ENCODE data around the gene SAXO1. TPM values are rescaled to one million over a fixed set of nuclear protein-coding genes. Genes with fewer than 3 reads are reported as not detected.

SAXO1 gene
- total RNA-seq, 1 donor from 2014 or later, result 0.17 TPM

DNA sequence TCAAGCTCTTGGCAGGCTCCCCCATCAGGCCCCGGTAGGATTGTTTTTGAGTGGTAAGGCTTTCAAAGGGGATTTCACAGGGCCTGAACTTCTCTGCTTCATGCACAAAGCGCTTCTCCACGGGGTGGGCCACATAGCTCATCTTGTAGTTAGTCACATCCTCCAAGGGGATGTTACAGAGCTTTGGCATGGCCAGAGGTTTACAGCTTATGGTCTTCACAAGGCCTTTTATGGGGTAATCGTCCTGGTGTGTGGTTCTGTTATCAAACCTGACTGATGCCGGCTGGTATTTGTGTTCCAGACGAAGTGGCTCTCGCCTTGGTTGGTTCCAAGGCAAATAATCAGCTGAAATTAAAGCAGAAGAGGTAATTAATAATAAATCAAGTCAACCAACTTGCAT lies 104.3 kb downstream of the SAXO1 start:
- Mint-ChIP-seq H3K4me3 (ENCODE audit: unreplicated experiment) (no peak overlapping the region), H3K27me3 (ENCODE audit: low read depth) (no peaks in the 10 kb centered on the region), H3K27ac (ENCODE audit: unreplicated experiment) (no peak overlapping the region), H3K4me1 (ENCODE audit: low read depth) (no peaks in the 10 kb centered on the region), H3K9me3 (ENCODE audit: low read depth) (no peaks in the 10 kb centered on the region), H3K36me3 (ENCODE audit: low read depth) (no peaks in the 10 kb centered on the region)
- TF ChIP-seq, protein P1, sequence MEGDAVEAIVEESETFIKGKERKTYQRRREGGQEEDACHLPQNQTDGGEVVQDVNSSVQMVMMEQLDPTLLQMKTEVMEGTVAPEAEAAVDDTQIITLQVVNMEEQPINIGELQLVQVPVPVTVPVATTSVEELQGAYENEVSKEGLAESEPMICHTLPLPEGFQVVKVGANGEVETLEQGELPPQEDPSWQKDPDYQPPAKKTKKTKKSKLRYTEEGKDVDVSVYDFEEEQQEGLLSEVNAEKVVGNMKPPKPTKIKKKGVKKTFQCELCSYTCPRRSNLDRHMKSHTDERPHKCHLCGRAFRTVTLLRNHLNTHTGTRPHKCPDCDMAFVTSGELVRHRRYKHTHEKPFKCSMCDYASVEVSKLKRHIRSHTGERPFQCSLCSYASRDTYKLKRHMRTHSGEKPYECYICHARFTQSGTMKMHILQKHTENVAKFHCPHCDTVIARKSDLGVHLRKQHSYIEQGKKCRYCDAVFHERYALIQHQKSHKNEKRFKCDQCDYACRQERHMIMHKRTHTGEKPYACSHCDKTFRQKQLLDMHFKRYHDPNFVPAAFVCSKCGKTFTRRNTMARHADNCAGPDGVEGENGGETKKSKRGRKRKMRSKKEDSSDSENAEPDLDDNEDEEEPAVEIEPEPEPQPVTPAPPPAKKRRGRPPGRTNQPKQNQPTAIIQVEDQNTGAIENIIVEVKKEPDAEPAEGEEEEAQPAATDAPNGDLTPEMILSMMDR (IDR thresholded peaks at IDR 0.05), result no peak
- no peak for DNase-seq (ENCODE audit: low spot score)

- H3K36me3 Mint-ChIP-seq (ENCODE audit: low read depth), result no peaks in the 10 kb centered on the region
Measured at GRCh38 chr9:18926513-18926912, 106.5 kb downstream of the SAXO1 start.

DNA sequence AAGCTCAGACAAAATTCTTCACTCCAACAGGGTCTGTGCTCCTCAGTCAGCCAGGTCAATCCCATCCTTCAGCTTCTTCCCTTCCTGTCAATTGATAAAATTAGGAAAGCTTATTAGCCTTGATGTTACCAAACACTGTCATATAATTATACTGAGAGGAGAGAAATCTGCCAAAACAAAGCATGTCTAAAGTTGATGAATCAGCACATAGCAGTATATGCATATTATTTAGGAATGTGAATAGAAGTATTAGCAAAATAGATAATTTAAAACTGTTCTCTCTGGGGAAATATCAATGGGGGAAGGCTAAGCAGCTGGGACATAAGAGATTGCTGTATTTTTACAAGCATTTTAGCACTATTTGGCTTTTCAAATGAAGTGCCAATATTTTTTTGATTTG lies 107.1 kb downstream of the SAXO1 start:
- Mint-ChIP-seq H3K4me3 (ENCODE audit: unreplicated experiment) (no peak overlapping the region), H3K27me3 (ENCODE audit: low read depth) (no peaks in the 10 kb centered on the region), H3K9me3 (ENCODE audit: low read depth) (no peaks in the 10 kb centered on the region), H3K36me3 (ENCODE audit: low read depth) (no peaks in the 10 kb centered on the region), H3K4me1 (ENCODE audit: low read depth) (peaks cover 20% of the 10 kb centered on the region), H3K27ac (ENCODE audit: unreplicated experiment) (no peak overlapping the region)
- DNase-seq (ENCODE audit: low spot score), result no peak
- TF ChIP-seq, protein P1 (IDR thresholded peaks at IDR 0.05), result no peak

More at GRCh38 chr9:18926513-18926912, 106.5 kb downstream of the SAXO1 start:
- Mint-ChIP-seq H3K27me3 (ENCODE audit: low read depth) (no peaks in the 10 kb centered on the region), H3K4me1 (ENCODE audit: low read depth) (peaks cover 17% of the 10 kb centered on the region), H3K4me3 (ENCODE audit: unreplicated experiment) (no peak overlapping the region), H3K27ac (ENCODE audit: unreplicated experiment) (no peak overlapping the region), H3K9me3 (ENCODE audit: low read depth) (no peaks in the 10 kb centered on the region)
- TF ChIP-seq, protein P1 (IDR thresholded peaks at IDR 0.05), result no peak
- no peak for DNase-seq (ENCODE audit: low spot score)

GRCh38 chr9:18923671-18924430 lies 109.2 kb downstream of the SAXO1 start:
- Mint-ChIP-seq H3K27me3 (ENCODE audit: low read depth) (no peaks in the 10 kb centered on the region), H3K36me3 (ENCODE audit: low read depth) (no peaks in the 10 kb centered on the region), H3K27ac (ENCODE audit: unreplicated experiment) (no peak overlapping the region), H3K9me3 (ENCODE audit: low read depth) (no peaks in the 10 kb centered on the region), H3K4me3 (ENCODE audit: unreplicated experiment) (no peak overlapping the region), H3K4me1 (ENCODE audit: low read depth) (peaks cover 26% of the 10 kb centered on the region)
- TF ChIP-seq, protein P1 (IDR thresholded peaks at IDR 0.05), result no peak
- no peak for DNase-seq (ENCODE audit: low spot score)

GRCh38 chr9:18923167-18923566 lies 109.8 kb downstream of the SAXO1 start:
- Mint-ChIP-seq H3K9me3 (ENCODE audit: low read depth) (no peaks in the 10 kb centered on the region), H3K4me3 (ENCODE audit: unreplicated experiment) (no peak overlapping the region), H3K36me3 (ENCODE audit: low read depth) (no peaks in the 10 kb centered on the region), H3K27me3 (ENCODE audit: low read depth) (no peaks in the 10 kb centered on the region), H3K27ac (ENCODE audit: unreplicated experiment) (no peak overlapping the region), H3K4me1 (ENCODE audit: low read depth) (peaks cover 26% of the 10 kb centered on the region)
- no peak for DNase-seq (ENCODE audit: low spot score)
- TF ChIP-seq, protein P1 (IDR thresholded peaks at IDR 0.05), result no peak

All from chondrocyte (in vitro differentiated cells).